SU-DHL-6 (cell line): ENCODE results near the gene PEX19.

Experiments used
- H2AFZ ChIP-seq: fragments of 200-600 bp; sonication (generic); 2 replicates; pipeline ENCODE4 v1.6.1; 2014; ENCODE audit warnings: low read depth, mild to moderate bottlenecking, moderate library complexity, mixed read lengths, antibody characterized with exemption, low read length; ENCODE audit not compliant: severe bottlenecking
- H3F3A ChIP-seq: fragments of 200-600 bp; shearing (Covaris generic); 2 replicates; pipeline ENCODE4 v1.6.0; 2016; ENCODE audit warnings: antibody characterized with exemption, mild to moderate bottlenecking; ENCODE audit not compliant: insufficient read depth
- H3K27ac ChIP-seq: fragments of 200-600 bp; sonication (generic); 2 replicates; pipeline ENCODE4 v1.5.1; 2016; ENCODE audit warnings: low read depth, mild to moderate bottlenecking, low read length, moderate library complexity, mixed read lengths
- H3K27me3 ChIP-seq: fragments of 200-600 bp; sonication (generic), shearing (Covaris generic); 2 replicates; pipeline ENCODE4 v1.6.0; 2014; ENCODE audit warnings: mild to moderate bottlenecking, low read length
- H3K36me3 ChIP-seq: fragments of 200-600 bp; sonication (generic); 2 replicates; pipeline ENCODE4 v1.6.1; 2014; ENCODE audit warnings: mild to moderate bottlenecking, low read length, mixed read lengths
- H3K4me2 ChIP-seq: fragments of 300-600, 200-600 bp; shearing (Covaris generic), sonication (generic); 2 replicates; pipeline ENCODE4 v1.6.0; 2014; ENCODE audit warnings: low read length, low read depth, mild to moderate bottlenecking; ENCODE audit not compliant: poor library complexity, severe bottlenecking
- H3K4me3 ChIP-seq: fragments of 200-600 bp; sonication (generic); 2 replicates; pipeline ENCODE4 v1.5.1; 2014; ENCODE audit warnings: antibody characterized with exemption, low read length, mild to moderate bottlenecking, mixed read lengths; ENCODE audit not compliant: insufficient read depth, poor library complexity, severe bottlenecking
- H3K79me2 ChIP-seq: fragments of 200-600 bp; sonication (generic); 2 replicates; pipeline ENCODE4 v1.6.1; 2014; ENCODE audit warnings: mild to moderate bottlenecking, low read length, moderate library complexity; ENCODE audit not compliant: insufficient read depth
- H3K9ac ChIP-seq: fragments of 200-600 bp; sonication (generic); 2 replicates; pipeline ENCODE4 v1.7.0; 2014; ENCODE audit warnings: mild to moderate bottlenecking, low read length
- H3K9me2 ChIP-seq: fragments of 200-600 bp; sonication (generic); replicated peaks from 2 replicates; pipeline ENCODE4 v1.6.1; 2014; ENCODE audit warnings: low read length; ENCODE audit not compliant: insufficient read depth
- H3K9me3 ChIP-seq: fragments of 200-600 bp; sonication (generic); 2 replicates; pipeline ENCODE4 v1.6.1; 2014; ENCODE audit warnings: low read length, mixed read lengths; ENCODE audit not compliant: insufficient read depth
- H4K20me1 ChIP-seq: fragments of 200-600 bp; sonication (generic); 2 replicates; pipeline ENCODE4 v1.6.1; 2014; ENCODE audit warnings: low read depth, mild to moderate bottlenecking, antibody characterized with exemption, low read length, moderate library complexity, mixed read lengths
- CTCF ChIP-seq: fragments of 200-600 bp; sonication (generic); IDR thresholded peaks from one replicate; pipeline ENCODE4 v1.5.1; 2017; ENCODE audit warnings: antibody characterized with exemption, mild to moderate bottlenecking, low read length, moderate library complexity; ENCODE audit not compliant: insufficient read depth, poor library complexity, severe bottlenecking
- EZH2phosphoT487 ChIP-seq: fragments of 200-600 bp; sonication (generic), shearing (Covaris generic); conservative IDR thresholded peaks from 2 replicates; pipeline ENCODE4 v1.6.1; 2018; ENCODE audit warnings: mild to moderate bottlenecking, antibody characterized with exemption, low read length, moderate library complexity, mixed read lengths

PEX19 gene

GRCh38 chr1:160257411-160258015, 27.4 kb downstream of the PEX19 start:
- Histone ChIP-seq H3K9ac (no peak overlapping the region), H3K4me3 (no peak overlapping the region), H3K9me2 (no peaks in the 10 kb centered on the region), H3F3A (peaks cover 12% of the 10 kb centered on the region), H3K79me2 (peaks cover 37% of the 10 kb centered on the region), H2AFZ (no peak overlapping the region), H3K27me3 (no peaks in the 10 kb centered on the region), H3K9me3 (no peaks in the 10 kb centered on the region), H3K36me3 (no peaks in the 10 kb centered on the region), H3K27ac (no peak overlapping the region), H4K20me1 (no peaks in the 10 kb centered on the region), H3K4me2 (no peak overlapping the region)
- TF ChIP-seq CTCF (no peak), EZH2phosphoT487 (no peak)

- Histone ChIP-seq H3K9me2 (no peaks in the 10 kb centered on the region), H3F3A (peaks cover 15% of the 10 kb centered on the region), H3K27me3 (no peaks in the 10 kb centered on the region), H4K20me1 (no peaks in the 10 kb centered on the region), H3K4me2 (no peak overlapping the region), H3K36me3 (no peaks in the 10 kb centered on the region), H3K9ac (no peak overlapping the region), H2AFZ (no peak overlapping the region), H3K27ac (no peak overlapping the region), H3K9me3 (no peaks in the 10 kb centered on the region), H3K79me2 (peaks cover 41% of the 10 kb centered on the region), H3K4me3 (no peak overlapping the region)
- no peak for TF ChIP-seq CTCF
- TF ChIP-seq EZH2phosphoT487: no peak
Observed at GRCh38 chr1:160256396-160257046, 28.4 kb downstream of the PEX19 start.

GRCh38 chr1:160255781-160256300, 29.1 kb downstream of the PEX19 start:
- Histone ChIP-seq H3F3A (peaks cover 13% of the 10 kb centered on the region), H3K4me3 (no peak overlapping the region), H3K27ac (no peak overlapping the region), H2AFZ (no peak overlapping the region), H3K79me2 (peaks cover 41% of the 10 kb centered on the region), H3K9me2 (no peaks in the 10 kb centered on the region), H3K9me3 (no peaks in the 10 kb centered on the region), H4K20me1 (no peaks in the 10 kb centered on the region), H3K9ac (no peak overlapping the region), H3K36me3 (no peaks in the 10 kb centered on the region), H3K4me2 (no peak overlapping the region), H3K27me3 (no peaks in the 10 kb centered on the region)
- no peak for TF ChIP-seq CTCF
